ENCODE measurements around the gene TMCC1. TPM values are rescaled to one million over a fixed set of nuclear protein-coding genes. Genes with fewer than 3 reads are reported as not detected.

Gene TMCC1
- polyA plus RNA-seq, 1 of the 3 experiments (the other 2 are of a cell fraction) = 7.2 TPM

- peaks cover 0 to 3% of the 10 kb centered on the region in 2 experiments for H3K36me3 ChIP-seq (replicated peaks in 1 of 2; ENCODE audit: control insufficient read depth in 1 of 2, insufficient read depth in 2 of 2, low read length in 1 of 2)
- H3K4me2 ChIP-seq = no peak overlapping the region
- no peak overlapping the region for H3K9ac ChIP-seq
- no peak overlapping the region for H3K27ac ChIP-seq (ENCODE audit: low read depth in 2 of 2, low read length in 1 of 2)
- H3F3A ChIP-seq (replicated peaks; ENCODE audit: insufficient read depth) = peaks cover 5% of the 10 kb centered on the region
- no peaks in the 10 kb centered on the region for H3K9me3 ChIP-seq
- WGBS (ENCODE audit: low lambda C conversion rate) = 96% methylated on average over 2 of the region's 2 CpGs
- ChIA-PET POLR2A (no interaction called here), CTCF (interaction anchor here (1.1 kb wide), 1 partner anchor 9 kb away, joined by 4 read pairs; no protein-coding TSS in a partner anchor)
- H3K4me1 ChIP-seq (ENCODE audit: control insufficient read depth in 1 of 2, insufficient read depth in 2 of 2, low read depth in 1 of 2, low read length in 1 of 2) = peaks cover 0 to 4% of the 10 kb centered on the region in 2 experiments; a peak in 1 of 4 replicates
- DNase-seq = no peak
- peaks cover 4% of the 10 kb centered on the region for H3K79me2 ChIP-seq (ENCODE audit: insufficient read depth)
- H3K4me3 ChIP-seq (ENCODE audit: low read depth in 2 of 2, low read length in 1 of 2) = no peak overlapping the region
- H2AFZ ChIP-seq (ENCODE audit: low read depth) = no peak overlapping the region
- H3K9me2 ChIP-seq = no peaks in the 10 kb centered on the region
- TF ChIP-seq FOXJ3 (CRISPR knock-in tag; IDR thresholded peaks at IDR 0.05) = no peak
- TF ChIP-seq EP300 (IDR thresholded peaks at IDR 0.05; ENCODE audit: borderline replicate concordance in 1 of 2, low read depth in 1 of 2, low read length in 1 of 2) = no peak
- no peak for TF ChIP-seq JUND (IDR thresholded peaks at IDR 0.05)
- TF ChIP-seq MEF2A (IDR thresholded peaks at IDR 0.05; ENCODE audit: borderline replicate concordance, low read depth) = no peak
- TF ChIP-seq NFIC (IDR thresholded peaks at IDR 0.05; ENCODE audit: borderline replicate concordance) = no peak
- no peak for TF ChIP-seq FOXM1 (IDR thresholded peaks at IDR 0.05; ENCODE audit: low read depth)
- TF ChIP-seq FOSL2 (IDR thresholded peaks at IDR 0.05; ENCODE audit: borderline replicate concordance, low read depth) = no peak
- TF ChIP-seq ELF1 (IDR thresholded peaks at IDR 0.05) = no peak
- TF ChIP-seq CTCF (IDR thresholded peaks at IDR 0.05) = no peak
- TF ChIP-seq SIN3A (IDR thresholded peaks at IDR 0.05; ENCODE audit: borderline replicate concordance, low read depth, low read length) = no peak
- no peak for TF ChIP-seq CHD2 (IDR thresholded peaks at IDR 0.05; ENCODE audit: low read length, partially characterized antibody)
- no peak for TF ChIP-seq TAF1 (IDR thresholded peaks at IDR 0.05; ENCODE audit: borderline replicate concordance, low read depth, low read length)
- no peak for TF ChIP-seq YY1 (IDR thresholded peaks at IDR 0.05; ENCODE audit: low read depth)
- no peak for TF ChIP-seq RAD21 (IDR thresholded peaks at IDR 0.05; ENCODE audit: low read length)
- TF ChIP-seq, protein P1, sequence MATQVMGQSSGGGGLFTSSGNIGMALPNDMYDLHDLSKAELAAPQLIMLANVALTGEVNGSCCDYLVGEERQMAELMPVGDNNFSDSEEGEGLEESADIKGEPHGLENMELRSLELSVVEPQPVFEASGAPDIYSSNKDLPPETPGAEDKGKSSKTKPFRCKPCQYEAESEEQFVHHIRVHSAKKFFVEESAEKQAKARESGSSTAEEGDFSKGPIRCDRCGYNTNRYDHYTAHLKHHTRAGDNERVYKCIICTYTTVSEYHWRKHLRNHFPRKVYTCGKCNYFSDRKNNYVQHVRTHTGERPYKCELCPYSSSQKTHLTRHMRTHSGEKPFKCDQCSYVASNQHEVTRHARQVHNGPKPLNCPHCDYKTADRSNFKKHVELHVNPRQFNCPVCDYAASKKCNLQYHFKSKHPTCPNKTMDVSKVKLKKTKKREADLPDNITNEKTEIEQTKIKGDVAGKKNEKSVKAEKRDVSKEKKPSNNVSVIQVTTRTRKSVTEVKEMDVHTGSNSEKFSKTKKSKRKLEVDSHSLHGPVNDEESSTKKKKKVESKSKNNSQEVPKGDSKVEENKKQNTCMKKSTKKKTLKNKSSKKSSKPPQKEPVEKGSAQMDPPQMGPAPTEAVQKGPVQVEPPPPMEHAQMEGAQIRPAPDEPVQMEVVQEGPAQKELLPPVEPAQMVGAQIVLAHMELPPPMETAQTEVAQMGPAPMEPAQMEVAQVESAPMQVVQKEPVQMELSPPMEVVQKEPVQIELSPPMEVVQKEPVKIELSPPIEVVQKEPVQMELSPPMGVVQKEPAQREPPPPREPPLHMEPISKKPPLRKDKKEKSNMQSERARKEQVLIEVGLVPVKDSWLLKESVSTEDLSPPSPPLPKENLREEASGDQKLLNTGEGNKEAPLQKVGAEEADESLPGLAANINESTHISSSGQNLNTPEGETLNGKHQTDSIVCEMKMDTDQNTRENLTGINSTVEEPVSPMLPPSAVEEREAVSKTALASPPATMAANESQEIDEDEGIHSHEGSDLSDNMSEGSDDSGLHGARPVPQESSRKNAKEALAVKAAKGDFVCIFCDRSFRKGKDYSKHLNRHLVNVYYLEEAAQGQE (IDR thresholded peaks at IDR 0.05; ENCODE audit: low read depth, low read length) = no peak
- no peak for TF ChIP-seq EZH2phosphoT487 (IDR thresholded peaks at IDR 0.05; ENCODE audit: borderline replicate concordance, low read depth)
- TF ChIP-seq TCF12 (IDR thresholded peaks at IDR 0.05) = no peak
- TF ChIP-seq NRF1 (IDR thresholded peaks at IDR 0.05; ENCODE audit: low read depth, low read length) = no peak
- no peak for TF ChIP-seq RXRA (IDR thresholded peaks at IDR 0.05; ENCODE audit: borderline replicate concordance, low read depth)
- TF ChIP-seq GATA2 (CRISPR knock-in tag; IDR thresholded peaks at IDR 0.05) = no peak
- 0 out of 2 replicates have a peak, but pooled peaks cover 4% of the 10 kb centered on the region for H4K20me1 ChIP-seq (ENCODE audit: insufficient read depth)
- no peaks in the 10 kb centered on the region for H3K27me3 ChIP-seq (ENCODE audit: insufficient read depth)
Observed at GRCh38 chr3:129734449-129734848, 159.1 kb downstream of the TMCC1 start.
